Measurements from ENCODE around the gene DNAJC10.

- TF ChIP-seq CTCF (conservative IDR thresholded peaks at IDR 0.05; ENCODE audit: low read length): no peak
- no peak for TF ChIP-seq EZH2phosphoT487 (IDR thresholded peaks at IDR 0.05; ENCODE audit: borderline replicate concordance)
Observed at GRCh38 chr2:182726473-182726872, 10.4 kb downstream of the DNAJC10 start.
